ENCODE measurements around the gene UGT1A9. TPM values are rescaled to one million over a fixed set of nuclear protein-coding genes. Genes with fewer than 3 reads are reported as not detected.
A peak's percentile ranks its signal among the peaks of the same experiment; 100 is the strongest.

The UGT1A9 gene
- total RNA-seq, 1 donor from 2014 or later = not detected

DNA sequence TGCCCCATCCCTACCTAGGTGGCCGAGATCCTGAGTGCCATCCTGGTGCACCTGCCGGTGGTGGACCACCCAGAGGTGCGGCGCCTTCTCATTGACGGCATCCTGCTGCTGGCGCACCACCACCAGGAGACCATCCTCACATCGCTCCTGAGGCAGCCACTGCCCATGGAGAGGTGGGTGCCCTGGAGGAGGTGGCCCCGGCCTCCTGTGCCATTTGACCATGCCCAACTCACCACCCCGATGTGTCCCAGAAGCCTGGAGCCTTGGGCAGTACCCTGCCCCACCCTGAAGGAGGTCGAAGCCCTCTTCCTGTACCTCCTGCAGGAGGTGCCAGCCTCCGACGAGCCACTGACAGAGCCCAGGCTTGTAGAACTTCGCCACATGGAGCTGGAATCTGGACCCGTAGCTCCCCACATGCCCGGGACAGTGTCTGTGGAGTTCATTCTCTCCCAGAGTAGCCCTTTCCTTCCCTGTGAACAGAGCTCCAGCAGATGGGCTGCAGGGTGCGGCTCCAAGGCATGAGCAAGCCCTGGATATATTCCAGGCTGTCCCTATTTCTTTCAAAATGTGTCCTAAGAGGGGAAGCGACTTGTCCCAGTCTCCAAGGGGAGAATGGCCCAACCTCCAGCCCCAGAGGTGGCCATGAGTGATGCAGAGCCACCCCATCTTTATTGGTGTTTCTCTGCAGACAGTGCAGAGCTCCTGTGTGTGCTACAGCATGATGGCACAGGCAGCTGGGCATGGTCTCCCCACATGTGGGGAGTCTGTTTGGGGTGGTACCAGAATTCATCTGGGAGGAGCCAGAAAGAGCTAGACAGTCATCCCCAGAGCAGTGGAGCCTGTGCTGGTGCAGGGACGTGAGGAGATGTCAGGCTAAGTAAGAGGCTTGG is 148.4 kb downstream of the UGT1A9 start:
- peak in 1 of 2 donors; percentile 40 for DNase-seq (ENCODE audit: low spot score in 2 of 2)
- intact Hi-C loops (cut with DNase I) = no loop called here

GRCh38 chr2:233820774-233821105 is 149.0 kb downstream of the UGT1A9 start:
- intact Hi-C loops (cut with DNase I) = no loop called here
- Histone ChIP-seq H3K9me3 (no peaks in the 10 kb centered on the region), H3K27ac (no peak overlapping the region), H3K27me3 (no peaks in the 10 kb centered on the region), H3K36me3 (no peaks in the 10 kb centered on the region), H3K4me3 (no peak overlapping the region), H3K4me1 (no peaks in the 10 kb centered on the region)
- DNase-seq (ENCODE audit: low spot score in 2 of 2) = peak in 1 of 2 donors; percentile 55
- no peak for TF ChIP-seq CTCF (IDR thresholded peaks at IDR 0.05)

More for the DNA sequence above, 148.4 kb downstream of the UGT1A9 start:
- H3K36me3 ChIP-seq = no peaks in the 10 kb centered on the region
- H3K27me3 ChIP-seq = no peaks in the 10 kb centered on the region
- no peak overlapping the region for H3K27ac ChIP-seq
- H3K4me1 ChIP-seq = no peaks in the 10 kb centered on the region
- no peak overlapping the region for H3K4me3 ChIP-seq
- no peak for TF ChIP-seq CTCF (IDR thresholded peaks at IDR 0.05)
- H3K9me3 ChIP-seq = no peaks in the 10 kb centered on the region

DNA sequence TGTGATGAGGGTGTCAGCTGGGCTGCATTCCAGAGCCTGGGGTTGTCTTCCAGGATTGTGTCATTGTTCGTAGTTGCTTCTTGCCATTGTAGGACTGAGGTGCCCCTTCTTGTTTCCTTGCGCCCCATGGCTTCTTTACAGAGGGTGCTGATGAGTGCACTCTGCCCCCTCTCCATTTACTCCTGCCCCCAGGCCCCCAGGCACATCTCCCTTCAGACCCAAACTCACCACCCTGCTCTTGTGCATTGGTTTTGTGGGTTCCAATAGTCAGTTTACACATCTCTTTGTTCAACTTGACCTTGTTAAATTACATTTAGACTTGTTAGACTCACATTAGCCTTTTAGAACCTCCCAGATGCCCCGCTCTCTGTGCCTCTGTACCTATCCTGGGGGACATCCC is 149.5 kb downstream of the UGT1A9 start:
- peak in 1 of 2 donors; percentile 45 for DNase-seq (ENCODE audit: low spot score in 2 of 2)
- no peaks in the 10 kb centered on the region for H3K9me3 ChIP-seq
- no peak overlapping the region for H3K27ac ChIP-seq
- intact Hi-C loops (cut with DNase I) = no loop called here
- no peak overlapping the region for H3K4me3 ChIP-seq
- no peaks in the 10 kb centered on the region for H3K4me1 ChIP-seq
- TF ChIP-seq CTCF (IDR thresholded peaks at IDR 0.05) = no peak
- H3K36me3 ChIP-seq = no peaks in the 10 kb centered on the region
- no peaks in the 10 kb centered on the region for H3K27me3 ChIP-seq

DNA sequence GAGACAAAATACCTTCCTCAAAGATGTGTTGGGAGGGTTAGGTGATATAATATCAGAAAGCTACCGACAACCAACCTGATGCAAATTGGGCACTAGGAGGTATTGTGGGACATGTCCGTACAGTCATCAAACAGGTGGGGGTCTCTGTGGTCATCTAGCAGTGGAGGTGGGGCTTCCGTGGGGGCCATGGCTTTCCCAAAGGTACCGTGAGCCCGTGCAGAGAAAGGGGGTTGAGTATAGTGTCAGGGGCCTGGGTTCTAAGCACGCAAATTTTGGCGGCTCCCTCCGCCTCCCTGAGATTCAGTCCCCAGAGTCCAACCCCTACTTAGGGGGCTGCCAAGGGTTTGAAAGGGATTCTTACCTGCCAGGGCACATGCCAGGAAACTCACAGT is 150.0 kb downstream of the UGT1A9 start:
- no peaks in the 10 kb centered on the region for H3K27me3 ChIP-seq
- H3K4me1 ChIP-seq = no peaks in the 10 kb centered on the region
- intact Hi-C loops (cut with DNase I) = no loop called here
- H3K4me3 ChIP-seq = no peak overlapping the region
- no peaks in the 10 kb centered on the region for H3K36me3 ChIP-seq
- H3K9me3 ChIP-seq = no peaks in the 10 kb centered on the region
- H3K27ac ChIP-seq = no peak overlapping the region
- no peak for TF ChIP-seq CTCF (IDR thresholded peaks at IDR 0.05)
- DNase-seq (ENCODE audit: low spot score in 2 of 2) = no peak

GRCh38 chr2:233822101-233822771 is 150.5 kb downstream of the UGT1A9 start:
- H3K27me3 ChIP-seq = no peaks in the 10 kb centered on the region
- no peaks in the 10 kb centered on the region for H3K4me1 ChIP-seq
- H3K36me3 ChIP-seq = no peaks in the 10 kb centered on the region
- H3K27ac ChIP-seq = no peak overlapping the region
- intact Hi-C loops (cut with DNase I) = no loop called here
- no peak for TF ChIP-seq CTCF (IDR thresholded peaks at IDR 0.05)
- no peaks in the 10 kb centered on the region for H3K9me3 ChIP-seq
- DNase-seq (ENCODE audit: low spot score in 2 of 2) = no peak
- H3K4me3 ChIP-seq = no peak overlapping the region

Other genes with a start within 250 kb of the UGT1A9 start
- gene USP40, start 105.1 kb upstream of the UGT1A9 start, total RNA-seq = 42.7 TPM
- gene UGT1A8, start 54.3 kb upstream of the UGT1A9 start, total RNA-seq = not detected
- not detected for gene UGT1A10, start 35.5 kb upstream of the UGT1A9 start, total RNA-seq
- not detected for gene UGT1A7, start 10.0 kb downstream of the UGT1A9 start, total RNA-seq
- 10.6 TPM for gene UGT1A6, start 21.0 kb downstream of the UGT1A9 start, total RNA-seq
- gene UGT1A5, start 41.0 kb downstream of the UGT1A9 start, total RNA-seq = not detected
- gene UGT1A4, start 46.8 kb downstream of the UGT1A9 start, total RNA-seq = not detected
- not detected for gene UGT1A3, start 57.1 kb downstream of the UGT1A9 start, total RNA-seq
- not detected for gene UGT1A1, start 88.4 kb downstream of the UGT1A9 start, total RNA-seq
- gene MROH2A, start 106.4 kb downstream of the UGT1A9 start, total RNA-seq = not detected
- gene HJURP, start 182.6 kb downstream of the UGT1A9 start, total RNA-seq = not detected
- not detected for gene TRPM8, start 245.5 kb downstream of the UGT1A9 start, total RNA-seq